Panc1 (cell line): ENCODE data around the gene CLCN1. TPM values are rescaled to one million over a fixed set of nuclear protein-coding genes. Genes with fewer than 3 reads are reported as not detected.

Experiments
- ATAC-seq: fragments of 200-7000 bp; cut with Tn5 transposase; 2 replicates; pipeline ENCODE4 v1.9.1; 2020; ENCODE audit warnings: mild to moderate bottlenecking, moderate library complexity
- BruUV-seq: library from RNA; stranded (reverse); fragments of 400-500 nt; replicated peaks from 2 replicates; lab custom pipeline; 2021; lab: Mats Ljungman, UMichigan
- CTCF ChIA-PET: fragments of 300-600 bp; sonication (Branson Sonifier 250); formaldehyde crosslinking; loops from one replicate; lab custom pipeline; 2022; ENCODE audit warnings: antibody characterized with exemption; lab: Charles Lee
- POLR2A ChIA-PET: fragments of 300-600 bp; sonication (Branson Sonifier 250); formaldehyde crosslinking; loops from one replicate; lab custom pipeline; 2022; ENCODE audit warnings: antibody characterized with exemption; lab: Charles Lee
- DNase-seq: peaks from one replicate; pipeline ENCODE4 v3.0.0-alpha.2; 2010; ENCODE audit warnings: low read depth, low spot score
- H3K27ac ChIP-seq: 2 replicates; pipeline ENCODE4 v1.5.1; 2011; ENCODE audit warnings: mild to moderate bottlenecking, low read length, inconsistent platforms
- H3K27me3 ChIP-seq: fragments of 200-500 bp; sonication (Bioruptor generic); 2 replicates; pipeline ENCODE4 v1.6.0; 2014; ENCODE audit warnings: low read length, inconsistent platforms; ENCODE audit not compliant: control insufficient read depth, insufficient read depth
- H3K36me3 ChIP-seq: fragments of 200-500 bp; sonication (Bioruptor generic); 2 replicates; pipeline ENCODE4 v1.5.1; 2014; ENCODE audit warnings: inconsistent platforms, mild to moderate bottlenecking, low read length, moderate library complexity; ENCODE audit not compliant: control insufficient read depth, insufficient read depth
- H3K4me1 ChIP-seq: 2 replicates; pipeline ENCODE4 v1.5.1; 2011; ENCODE audit warnings: inconsistent platforms, mild to moderate bottlenecking, low read length, moderate library complexity; ENCODE audit not compliant: control insufficient read depth, insufficient read depth
- H3K4me3 ChIP-seq, 2 experiments: 2 replicates each; pipeline ENCODE4 v1.5.1; 2011 to 2012; ENCODE audit warnings: low read depth in 2 of 2, low read length in 2 of 2, mild to moderate bottlenecking in 2 of 2, inconsistent platforms in 1 of 2, moderate library complexity in 1 of 2
- H3K9me3 ChIP-seq: fragments of 200-500 bp; sonication (Bioruptor generic); 2 replicates; pipeline ENCODE4 v1.5.1; 2014; ENCODE audit warnings: low read depth, mild to moderate bottlenecking, inconsistent platforms, low read length, moderate library complexity; ENCODE audit not compliant: control insufficient read depth, insufficient read depth
- POLR2AphosphoS5 ChIP-seq: IDR thresholded peaks from 2 replicates; pipeline ENCODE4 v1.6.1; 2012; ENCODE audit warnings: mild to moderate bottlenecking, low read depth, low read length, moderate library complexity
- SIN3A ChIP-seq: IDR thresholded peaks from 2 replicates; pipeline ENCODE4 v1.6.1; 2012; ENCODE audit warnings: low read depth, mild to moderate bottlenecking, low read length, moderate library complexity, borderline replicate concordance; ENCODE audit not compliant: insufficient read depth
- TCF7L2 ChIP-seq: IDR thresholded peaks from 2 replicates; pipeline ENCODE4 v1.6.1; 2011; ENCODE audit warnings: mild to moderate bottlenecking, low read depth, low read length, inconsistent platforms
- in situ Hi-C: cut with HindIII; loops from 2 replicates; pipeline ENCODE4 v1.10.0; 2016; ENCODE audit warnings: low sequenced_read_pairs, low pct_unique_long_range_greater_than_20kb
- intact Hi-C: fragments of 100-400 bp; cut with micrococcal nuclease; formaldehyde crosslinking; loops from one replicate; pipeline ENCODE4 v1.10.0; 2022; ENCODE audit not compliant: unreplicated experiment
- total RNA-seq: library from RNA; stranded (reverse); gene quantifications from one replicate; pipeline ENCODE4 v1.2.1, GENCODE V29; 2021; ENCODE audit not compliant: unreplicated experiment
- TF ChIP-seq, protein P1 (sequence below): fragments of 450-650 bp; IDR thresholded peaks from 2 replicates; pipeline ENCODE4 v1.5.1; 2017; ENCODE audit warnings: mild to moderate bottlenecking
- TF ChIP-seq, protein P2 (sequence below), 2 experiments: IDR thresholded peaks; 2 replicates each; pipeline ENCODE4 v1.6.1; 2011 to 2012; ENCODE audit warnings: low read depth in 2 of 2, control low read depth in 1 of 2, low read length in 1 of 2, mild to moderate bottlenecking in 1 of 2, moderate library complexity in 1 of 2; ENCODE audit not compliant: insufficient read depth in 1 of 2

The CLCN1 gene
- total RNA-seq, 1 experiment from 2014 or later, result 0.15 TPM

GRCh38 chr7:143396182-143396581, 80.3 kb downstream of the CLCN1 start:
- intact Hi-C loops, result no loop called here
- no peak for DNase-seq
- Histone ChIP-seq H3K4me1 (no peaks in the 10 kb centered on the region), H3K27me3 (no peaks in the 10 kb centered on the region), H3K36me3 (no peaks in the 10 kb centered on the region), H3K27ac (no peak overlapping the region), H3K4me3 (no peak overlapping the region), H3K9me3 (no peaks in the 10 kb centered on the region)
- BruUV-seq, result no TSS peak
- ATAC-seq, result no peak
- ChIA-PET POLR2A (no interaction called here), CTCF (no interaction called here)
- no peak for TF ChIP-seq SIN3A
- in situ Hi-C loops, result no loop called here

GRCh38 chr7:143396625-143397556, 81.0 kb downstream of the CLCN1 start:
- intact Hi-C loops, result no loop called here
- CTCF ChIA-PET, result no interaction called here
- Histone ChIP-seq H3K36me3 (no peaks in the 10 kb centered on the region), H3K27ac (no peak overlapping the region), H3K9me3 (no peaks in the 10 kb centered on the region), H3K4me3 (no peak overlapping the region), H3K27me3 (no peaks in the 10 kb centered on the region), H3K4me1 (no peaks in the 10 kb centered on the region)
- POLR2A ChIA-PET, result no interaction called here
- in situ Hi-C loops, result no loop called here
- no TSS peak for BruUV-seq
- ATAC-seq, result no peak
- no peak for DNase-seq
- TF ChIP-seq, protein P1, sequence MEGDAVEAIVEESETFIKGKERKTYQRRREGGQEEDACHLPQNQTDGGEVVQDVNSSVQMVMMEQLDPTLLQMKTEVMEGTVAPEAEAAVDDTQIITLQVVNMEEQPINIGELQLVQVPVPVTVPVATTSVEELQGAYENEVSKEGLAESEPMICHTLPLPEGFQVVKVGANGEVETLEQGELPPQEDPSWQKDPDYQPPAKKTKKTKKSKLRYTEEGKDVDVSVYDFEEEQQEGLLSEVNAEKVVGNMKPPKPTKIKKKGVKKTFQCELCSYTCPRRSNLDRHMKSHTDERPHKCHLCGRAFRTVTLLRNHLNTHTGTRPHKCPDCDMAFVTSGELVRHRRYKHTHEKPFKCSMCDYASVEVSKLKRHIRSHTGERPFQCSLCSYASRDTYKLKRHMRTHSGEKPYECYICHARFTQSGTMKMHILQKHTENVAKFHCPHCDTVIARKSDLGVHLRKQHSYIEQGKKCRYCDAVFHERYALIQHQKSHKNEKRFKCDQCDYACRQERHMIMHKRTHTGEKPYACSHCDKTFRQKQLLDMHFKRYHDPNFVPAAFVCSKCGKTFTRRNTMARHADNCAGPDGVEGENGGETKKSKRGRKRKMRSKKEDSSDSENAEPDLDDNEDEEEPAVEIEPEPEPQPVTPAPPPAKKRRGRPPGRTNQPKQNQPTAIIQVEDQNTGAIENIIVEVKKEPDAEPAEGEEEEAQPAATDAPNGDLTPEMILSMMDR, result no peak
- TF ChIP-seq, protein P2, sequence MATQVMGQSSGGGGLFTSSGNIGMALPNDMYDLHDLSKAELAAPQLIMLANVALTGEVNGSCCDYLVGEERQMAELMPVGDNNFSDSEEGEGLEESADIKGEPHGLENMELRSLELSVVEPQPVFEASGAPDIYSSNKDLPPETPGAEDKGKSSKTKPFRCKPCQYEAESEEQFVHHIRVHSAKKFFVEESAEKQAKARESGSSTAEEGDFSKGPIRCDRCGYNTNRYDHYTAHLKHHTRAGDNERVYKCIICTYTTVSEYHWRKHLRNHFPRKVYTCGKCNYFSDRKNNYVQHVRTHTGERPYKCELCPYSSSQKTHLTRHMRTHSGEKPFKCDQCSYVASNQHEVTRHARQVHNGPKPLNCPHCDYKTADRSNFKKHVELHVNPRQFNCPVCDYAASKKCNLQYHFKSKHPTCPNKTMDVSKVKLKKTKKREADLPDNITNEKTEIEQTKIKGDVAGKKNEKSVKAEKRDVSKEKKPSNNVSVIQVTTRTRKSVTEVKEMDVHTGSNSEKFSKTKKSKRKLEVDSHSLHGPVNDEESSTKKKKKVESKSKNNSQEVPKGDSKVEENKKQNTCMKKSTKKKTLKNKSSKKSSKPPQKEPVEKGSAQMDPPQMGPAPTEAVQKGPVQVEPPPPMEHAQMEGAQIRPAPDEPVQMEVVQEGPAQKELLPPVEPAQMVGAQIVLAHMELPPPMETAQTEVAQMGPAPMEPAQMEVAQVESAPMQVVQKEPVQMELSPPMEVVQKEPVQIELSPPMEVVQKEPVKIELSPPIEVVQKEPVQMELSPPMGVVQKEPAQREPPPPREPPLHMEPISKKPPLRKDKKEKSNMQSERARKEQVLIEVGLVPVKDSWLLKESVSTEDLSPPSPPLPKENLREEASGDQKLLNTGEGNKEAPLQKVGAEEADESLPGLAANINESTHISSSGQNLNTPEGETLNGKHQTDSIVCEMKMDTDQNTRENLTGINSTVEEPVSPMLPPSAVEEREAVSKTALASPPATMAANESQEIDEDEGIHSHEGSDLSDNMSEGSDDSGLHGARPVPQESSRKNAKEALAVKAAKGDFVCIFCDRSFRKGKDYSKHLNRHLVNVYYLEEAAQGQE (IDR thresholded peaks at IDR 0.05; ENCODE audit: insufficient read depth in 1 of 2, low read depth in 2 of 2, low read length in 1 of 2), result no peak
- no peak for TF ChIP-seq TCF7L2
- TF ChIP-seq SIN3A, result no peak
- no peak for TF ChIP-seq POLR2AphosphoS5
